ENCODE measurements around the gene SRRT. TPM values are rescaled to one million over a fixed set of nuclear protein-coding genes. Genes with fewer than 3 reads are reported as not detected.

The SRRT gene
- total and polyA plus RNA-seq, 2 donors (not counting 3 experiments of a cell fraction or from before 2014, with no cell fraction given): 58.6 to 199 TPM

GRCh38 chr7:100825215-100825671 lies 49.7 kb upstream of the SRRT start:
- BruUV-seq (replicated peaks): no TSS peak
- DNase-seq (ENCODE audit: low read depth, low spot score): peak; percentile 62

GRCh38 chr7:100825751-100826513 lies 49.0 kb upstream of the SRRT start:
- Histone ChIP-seq H2AFZ (ENCODE audit: low read depth, low read length) (no peak overlapping the region), H3K36me3 (ENCODE audit: control insufficient read depth in 2 of 2, extremely low read depth in 1 of 2, insufficient read depth in 2 of 2, low read length in 2 of 2) (peaks cover 15 to 23% of the 10 kb centered on the region in 2 experiments), H4K20me1 (replicated peaks; ENCODE audit: control insufficient read depth, extremely low read depth, insufficient read depth, low read length) (no peaks in the 10 kb centered on the region), H3K27me3 (ENCODE audit: control insufficient read depth in 2 of 2, insufficient read depth in 2 of 2, low read length in 2 of 2) (no peaks in the 10 kb centered on the region), H3K4me3 (replicated peaks in 1 of 3; ENCODE audit: insufficient read depth in 1 of 3, low read depth in 1 of 3, low read length in 3 of 3) (peak overlapping the region; percentile 88 to 92 (median 90)), H3K9me1 (replicated peaks; ENCODE audit: control insufficient read depth, extremely low read depth, insufficient read depth, low read length) (no peaks in the 10 kb centered on the region), H3K4me1 (ENCODE audit: control insufficient read depth, extremely low read depth, insufficient read depth, low read length) (peaks cover 23% of the 10 kb centered on the region), H3K9ac (replicated peaks; ENCODE audit: extremely low read depth, insufficient read depth, low read length) (peak overlapping the region; percentile 76), H3K9me3 (replicated peaks; ENCODE audit: control insufficient read depth, insufficient read depth, low read length) (no peaks in the 10 kb centered on the region), H3K27ac (ENCODE audit: insufficient read depth, low read depth, low read length) (peak overlapping the region; percentile 25), H3K4me2 (ENCODE audit: insufficient read depth, low read length) (peak overlapping the region; percentile 89), H3K79me2 (ENCODE audit: control insufficient read depth, insufficient read depth, low read length) (peaks cover 56% of the 10 kb centered on the region)
- ChIA-PET CTCF (interaction anchor here (0.9 to 6.2 kb wide), 4 partner anchors 10 to 120 kb away, joined by 5 to 67 read pairs (median 34); partner anchors contain the start of genes POP7 and SLC12A9), POLR2A (no interaction called here)
- dilution Hi-C loops (cut with MboI; ENCODE audit: extremely low pct_ligation_motif_present, low sequenced_read_pairs) (loop anchor here (25.0 kb wide), 1 partner anchor 114 kb away; the partner anchor contains the start of genes EPO and POP7), intact Hi-C loops (cut with micrococcal nuclease) (loop anchor here (1.0 kb wide), 1 partner anchor 26 kb away; the partner anchor contains the start of gene SLC12A9)
- peak; percentile 47 for DNase-seq (ENCODE audit: low read depth, low spot score)
- peak; percentile 33 for FAIRE-seq
- BruUV-seq (replicated peaks): TSS peak; percentile 39
- TF ChIP-seq, protein P1, sequence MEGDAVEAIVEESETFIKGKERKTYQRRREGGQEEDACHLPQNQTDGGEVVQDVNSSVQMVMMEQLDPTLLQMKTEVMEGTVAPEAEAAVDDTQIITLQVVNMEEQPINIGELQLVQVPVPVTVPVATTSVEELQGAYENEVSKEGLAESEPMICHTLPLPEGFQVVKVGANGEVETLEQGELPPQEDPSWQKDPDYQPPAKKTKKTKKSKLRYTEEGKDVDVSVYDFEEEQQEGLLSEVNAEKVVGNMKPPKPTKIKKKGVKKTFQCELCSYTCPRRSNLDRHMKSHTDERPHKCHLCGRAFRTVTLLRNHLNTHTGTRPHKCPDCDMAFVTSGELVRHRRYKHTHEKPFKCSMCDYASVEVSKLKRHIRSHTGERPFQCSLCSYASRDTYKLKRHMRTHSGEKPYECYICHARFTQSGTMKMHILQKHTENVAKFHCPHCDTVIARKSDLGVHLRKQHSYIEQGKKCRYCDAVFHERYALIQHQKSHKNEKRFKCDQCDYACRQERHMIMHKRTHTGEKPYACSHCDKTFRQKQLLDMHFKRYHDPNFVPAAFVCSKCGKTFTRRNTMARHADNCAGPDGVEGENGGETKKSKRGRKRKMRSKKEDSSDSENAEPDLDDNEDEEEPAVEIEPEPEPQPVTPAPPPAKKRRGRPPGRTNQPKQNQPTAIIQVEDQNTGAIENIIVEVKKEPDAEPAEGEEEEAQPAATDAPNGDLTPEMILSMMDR (IDR thresholded peaks at IDR 0.05; ENCODE audit: extremely low read depth in 1 of 2, insufficient read depth in 1 of 2, low read depth in 1 of 2, low read length in 2 of 2): peak; percentile 5 to 19
- TF ChIP-seq MAX (IDR thresholded peaks at IDR 0.05; ENCODE audit: insufficient read depth, insufficient read length): no peak

More at GRCh38 chr7:100825215-100825671, 49.7 kb upstream of the SRRT start:
- ChIA-PET POLR2A (no interaction called here), CTCF (interaction anchor here (0.9 to 6.2 kb wide), 4 partner anchors 11 to 120 kb away, joined by 5 to 67 read pairs (median 34); partner anchors contain the start of genes POP7 and SLC12A9)
- Histone ChIP-seq H3K4me1 (ENCODE audit: control insufficient read depth, extremely low read depth, insufficient read depth, low read length) (peaks cover 23% of the 10 kb centered on the region), H3K9me3 (replicated peaks; ENCODE audit: control insufficient read depth, insufficient read depth, low read length) (no peaks in the 10 kb centered on the region), H2AFZ (ENCODE audit: low read depth, low read length) (no peak overlapping the region), H3K9ac (replicated peaks; ENCODE audit: extremely low read depth, insufficient read depth, low read length) (peak overlapping the region; percentile 76), H4K20me1 (replicated peaks; ENCODE audit: control insufficient read depth, extremely low read depth, insufficient read depth, low read length) (no peaks in the 10 kb centered on the region), H3K9me1 (replicated peaks; ENCODE audit: control insufficient read depth, extremely low read depth, insufficient read depth, low read length) (no peaks in the 10 kb centered on the region), H3K4me3 (replicated peaks in 1 of 3; ENCODE audit: insufficient read depth in 1 of 3, low read depth in 1 of 3, low read length in 3 of 3) (peak overlapping the region; percentile 88 to 92 (median 90)), H3K79me2 (ENCODE audit: control insufficient read depth, insufficient read depth, low read length) (peaks cover 60% of the 10 kb centered on the region), H3K4me2 (ENCODE audit: insufficient read depth, low read length) (peak overlapping the region; percentile 89), H3K36me3 (ENCODE audit: control insufficient read depth in 2 of 2, extremely low read depth in 1 of 2, insufficient read depth in 2 of 2, low read length in 2 of 2) (peaks cover 20 to 30% of the 10 kb centered on the region in 2 experiments), H3K27ac (ENCODE audit: insufficient read depth, low read depth, low read length) (peak overlapping the region; percentile 25), H3K27me3 (ENCODE audit: control insufficient read depth in 2 of 2, insufficient read depth in 2 of 2, low read length in 2 of 2) (no peaks in the 10 kb centered on the region)
- no peak for TF ChIP-seq GATA2 (IDR thresholded peaks at IDR 0.05; ENCODE audit: insufficient read depth, insufficient read length, low read depth, low read length)
- TF ChIP-seq MAX (IDR thresholded peaks at IDR 0.05; ENCODE audit: insufficient read depth, insufficient read length): peak; percentile 67
- TF ChIP-seq POLR2A (IDR thresholded peaks at IDR 0.05; ENCODE audit: low read depth, low read length): peak; percentile 76
- TF ChIP-seq POLR2AphosphoS5 (IDR thresholded peaks at IDR 0.05; ENCODE audit: insufficient read depth, low read depth, low read length): peak; percentile 79
- TF ChIP-seq MYC (IDR thresholded peaks at IDR 0.05; ENCODE audit: low read depth, low read length): no peak
- intact Hi-C loops (cut with micrococcal nuclease): loop anchor here (1.0 kb wide), 1 partner anchor 27 kb away; the partner anchor contains the start of gene SLC12A9
- dilution Hi-C loops (cut with MboI; ENCODE audit: extremely low pct_ligation_motif_present, low sequenced_read_pairs): loop anchor here (25.0 kb wide), 1 partner anchor 113 kb away; the partner anchor contains the start of genes EPO and POP7
- peak; percentile 98 for FAIRE-seq
